KG1 (cell line): Measurements from ENCODE around the gene BICRAL.
"Not testable (repeated sequence)": the region's sequence is repeated elsewhere in the genome, so short reads cannot be mapped to it uniquely, and the experiment has no call there.

Experiments
- DNase-seq: peaks from one replicate; lab custom pipeline; 2025; lab: John Stamatoyannopoulos, UW

The BICRAL gene

GRCh38 chr6:42896178-42896719 lies 114.4 kb downstream of the BICRAL start:
- no peak for DNase-seq

- peak; percentile 84 for DNase-seq
Observed at GRCh38 chr6:42898891-42899361, 117.1 kb downstream of the BICRAL start.

- DNase-seq: no peak
Observed at GRCh38 chr6:42899871-42900270, 118.0 kb downstream of the BICRAL start.

- peak; percentile 60 for DNase-seq
Observed at GRCh38 chr6:42901538-42901957, 119.7 kb downstream of the BICRAL start.

GRCh38 chr6:42902429-42903263 lies 120.8 kb downstream of the BICRAL start:
- not testable (repeated sequence) for DNase-seq

- DNase-seq: no peak
Observed at GRCh38 chr6:42904467-42904866, 122.6 kb downstream of the BICRAL start.

GRCh38 chr6:42907336-42907735 lies 125.5 kb downstream of the BICRAL start:
- DNase-seq: no peak

- no peak for DNase-seq
Observed at GRCh38 chr6:42909835-42910234, 128.0 kb downstream of the BICRAL start.

GRCh38 chr6:42911171-42912021 lies 129.5 kb downstream of the BICRAL start:
- DNase-seq: no peak

- DNase-seq: no peak
Observed at GRCh38 chr6:42914546-42914945, 132.7 kb downstream of the BICRAL start.

- no peak for DNase-seq
Observed at GRCh38 chr6:42915732-42916131, 133.9 kb downstream of the BICRAL start, which contains the start of gene PTCRA. Gene PTCRA, plus strand, starts transcription at chr6:42916053. Its CDS starts 17 bp downstream, at chr6:42916070.

GRCh38 chr6:42916288-42916687 lies 134.4 kb downstream of the BICRAL start:
- DNase-seq: no peak
